ENCODE measurements around the gene GDF3. TPM values are rescaled to one million over a fixed set of nuclear protein-coding genes. Genes with fewer than 3 reads are reported as not detected.

The GDF3 gene
- total and polyA plus RNA-seq, 2 donors (not counting 1 experiment from before 2014, with no cell fraction given) = not detected

- H3K9ac ChIP-seq (ENCODE audit: insufficient read depth, low read length) = no peak overlapping the region
- TF ChIP-seq EZH2 (IDR thresholded peaks at IDR 0.05; ENCODE audit: low read length, missing control alignments) (no peak), CTCF (conservative IDR thresholded peaks at IDR 0.05 in 1 of 2, IDR thresholded peaks at IDR 0.05 in 1 of 2; ENCODE audit: low read depth in 1 of 2, low read length in 2 of 2) (no peak)
- H3K4me1 ChIP-seq (ENCODE audit: control insufficient read depth, extremely low read depth, insufficient read depth, low read length) = no peaks in the 10 kb centered on the region
- H3K27me3 ChIP-seq (ENCODE audit: control insufficient read depth, insufficient read depth, low read length) = no peaks in the 10 kb centered on the region
- H2AFZ ChIP-seq (ENCODE audit: low read length) = no peak overlapping the region
- no peaks in the 10 kb centered on the region for H3K36me3 ChIP-seq (ENCODE audit: control insufficient read depth, insufficient read depth, low read length)
- H3K4me3 ChIP-seq (replicated peaks in 1 of 4; ENCODE audit: control extremely low read depth in 1 of 4, insufficient read depth in 1 of 4, low read depth in 3 of 4, low read length in 4 of 4) = no peak overlapping the region
- no peaks in the 10 kb centered on the region for H3K79me2 ChIP-seq (ENCODE audit: control insufficient read depth, insufficient read depth, low read length)
- DNase-seq (ENCODE audit: low read depth in 2 of 2) = no peak
- no peaks in the 10 kb centered on the region for H4K20me1 ChIP-seq (ENCODE audit: control insufficient read depth, extremely low read depth, insufficient read depth, low read length)
- no peak overlapping the region for H3K4me2 ChIP-seq (ENCODE audit: extremely low read depth, insufficient read depth, low read length)
- H3K27ac ChIP-seq (ENCODE audit: insufficient read depth, low read length) = no peak overlapping the region
- H3K9me3 ChIP-seq (ENCODE audit: control insufficient read depth, insufficient read depth, low read depth, low read length) = no peaks in the 10 kb centered on the region
Observed at GRCh38 chr12:7709969-7710675, 14.5 kb upstream of the GDF3 start.

- no peak for DNase-seq (ENCODE audit: low read depth in 2 of 2)
- no peak overlapping the region for H2AFZ ChIP-seq (ENCODE audit: low read length)
- no peak for TF ChIP-seq EZH2 (IDR thresholded peaks at IDR 0.05; ENCODE audit: low read length, missing control alignments)
- TF ChIP-seq CTCF (conservative IDR thresholded peaks at IDR 0.05 in 1 of 2, IDR thresholded peaks at IDR 0.05 in 1 of 2; ENCODE audit: low read depth in 1 of 2, low read length in 2 of 2) = no peak
- no peak overlapping the region for H3K4me2 ChIP-seq (ENCODE audit: extremely low read depth, insufficient read depth, low read length)
- no peaks in the 10 kb centered on the region for H3K4me1 ChIP-seq (ENCODE audit: control insufficient read depth, extremely low read depth, insufficient read depth, low read length)
- no peaks in the 10 kb centered on the region for H4K20me1 ChIP-seq (ENCODE audit: control insufficient read depth, extremely low read depth, insufficient read depth, low read length)
- H3K27me3 ChIP-seq (ENCODE audit: control insufficient read depth, insufficient read depth, low read length) = no peaks in the 10 kb centered on the region
- H3K9ac ChIP-seq (ENCODE audit: insufficient read depth, low read length) = no peak overlapping the region
- H3K9me3 ChIP-seq (ENCODE audit: control insufficient read depth, insufficient read depth, low read depth, low read length) = no peaks in the 10 kb centered on the region
- no peaks in the 10 kb centered on the region for H3K36me3 ChIP-seq (ENCODE audit: control insufficient read depth, insufficient read depth, low read length)
- H3K27ac ChIP-seq (ENCODE audit: insufficient read depth, low read length) = no peak overlapping the region
- H3K79me2 ChIP-seq (ENCODE audit: control insufficient read depth, insufficient read depth, low read length) = no peaks in the 10 kb centered on the region
- H3K4me3 ChIP-seq (replicated peaks in 1 of 4; ENCODE audit: control extremely low read depth in 1 of 4, insufficient read depth in 1 of 4, low read depth in 3 of 4, low read length in 4 of 4) = no peak overlapping the region
Observed at GRCh38 chr12:7705846-7706245, 10.3 kb upstream of the GDF3 start.

GRCh38 chr12:7695237-7695560 is 376 bp downstream of the GDF3 start:
- Histone ChIP-seq H3K4me3 (replicated peaks in 1 of 4; ENCODE audit: control extremely low read depth in 1 of 4, insufficient read depth in 1 of 4, low read depth in 3 of 4, low read length in 4 of 4) (no peak overlapping the region), H4K20me1 (ENCODE audit: control insufficient read depth, extremely low read depth, insufficient read depth, low read length) (no peaks in the 10 kb centered on the region), H3K9ac (ENCODE audit: insufficient read depth, low read length) (no peak overlapping the region), H3K27ac (ENCODE audit: insufficient read depth, low read length) (no peak overlapping the region), H3K4me1 (ENCODE audit: control insufficient read depth, extremely low read depth, insufficient read depth, low read length) (no peaks in the 10 kb centered on the region), H3K36me3 (ENCODE audit: control insufficient read depth, insufficient read depth, low read length) (no peaks in the 10 kb centered on the region), H3K27me3 (ENCODE audit: control insufficient read depth, insufficient read depth, low read length) (no peaks in the 10 kb centered on the region), H2AFZ (ENCODE audit: low read length) (no peak overlapping the region), H3K4me2 (ENCODE audit: extremely low read depth, insufficient read depth, low read length) (no peak overlapping the region), H3K9me3 (ENCODE audit: control insufficient read depth, insufficient read depth, low read depth, low read length) (no peaks in the 10 kb centered on the region), H3K79me2 (ENCODE audit: control insufficient read depth, insufficient read depth, low read length) (no peaks in the 10 kb centered on the region)
- TF ChIP-seq CTCF (conservative IDR thresholded peaks at IDR 0.05 in 1 of 2, IDR thresholded peaks at IDR 0.05 in 1 of 2; ENCODE audit: low read depth in 1 of 2, low read length in 2 of 2) = no peak
- no peak for TF ChIP-seq EZH2 (IDR thresholded peaks at IDR 0.05; ENCODE audit: low read length, missing control alignments)
- DNase-seq (ENCODE audit: low read depth in 2 of 2) = no peak

All from fibroblast of lung (primary cell).